ENCODE measurements around the gene GZF1.

GZF1 gene

GRCh38 chr20:23361476-23362391, at the start of gene GZF1:
GZF1 (plus strand) TSS chr20:23362182; CDS start chr20:23364384, 2,202 bp downstream.
- FAIRE-seq = no peak
- peak; percentile 95 for DNase-seq (ENCODE audit: low spot score)

GRCh38 chr20:23313271-23313670, 48.7 kb upstream of the GZF1 start:
- FAIRE-seq (no peak), DNase-seq (ENCODE audit: low spot score) (no peak)

- FAIRE-seq (no peak), DNase-seq (ENCODE audit: low spot score) (no peak)
Measured at GRCh38 chr20:23314699-23315098, 47.3 kb upstream of the GZF1 start.

GRCh38 chr20:23315099-23315498, 46.9 kb upstream of the GZF1 start:
- FAIRE-seq (no peak), DNase-seq (ENCODE audit: low spot score) (no peak)

GRCh38 chr20:23316626-23317025, 45.4 kb upstream of the GZF1 start:
- no peak for FAIRE-seq

GRCh38 chr20:23317081-23317480, 44.9 kb upstream of the GZF1 start:
- FAIRE-seq = no peak

More at GRCh38 chr20:23316626-23317025, 45.4 kb upstream of the GZF1 start:
- DNase-seq (ENCODE audit: low spot score) = no peak

GRCh38 chr20:23318347-23318746, 43.6 kb upstream of the GZF1 start:
- FAIRE-seq (no peak), DNase-seq (ENCODE audit: low spot score) (no peak)

More at GRCh38 chr20:23317081-23317480, 44.9 kb upstream of the GZF1 start:
- DNase-seq (ENCODE audit: low spot score) = no peak

- peak; percentile 4 for DNase-seq (ENCODE audit: low spot score)
- FAIRE-seq = no peak
Measured at GRCh38 chr20:23320317-23320716, 41.7 kb upstream of the GZF1 start.

GRCh38 chr20:23325107-23325506, 36.9 kb upstream of the GZF1 start:
- no peak for DNase-seq (ENCODE audit: low spot score)
- FAIRE-seq = no peak

- DNase-seq (ENCODE audit: low spot score) (no peak), FAIRE-seq (no peak)
Measured at GRCh38 chr20:23326774-23327173, 35.2 kb upstream of the GZF1 start.

- DNase-seq (ENCODE audit: low spot score) (no peak), FAIRE-seq (no peak)
Measured at GRCh38 chr20:23327617-23328333, 34.2 kb upstream of the GZF1 start.

- DNase-seq (ENCODE audit: low spot score) (peak; percentile 26), FAIRE-seq (no peak)
Measured at GRCh38 chr20:23331450-23332350, 30.3 kb upstream of the GZF1 start.

- no peak for DNase-seq (ENCODE audit: low spot score)
- no peak for FAIRE-seq
Measured at GRCh38 chr20:23332467-23332866, 29.5 kb upstream of the GZF1 start.

GRCh38 chr20:23334111-23334510, 27.9 kb upstream of the GZF1 start:
- no peak for DNase-seq (ENCODE audit: low spot score)
- no peak for FAIRE-seq

- FAIRE-seq (no peak), DNase-seq (ENCODE audit: low spot score) (no peak)
Measured at GRCh38 chr20:23335521-23335920, 26.5 kb upstream of the GZF1 start.

- DNase-seq (ENCODE audit: low spot score) (no peak), FAIRE-seq (no peak)
Measured at GRCh38 chr20:23336476-23336875, 25.5 kb upstream of the GZF1 start.

- DNase-seq (ENCODE audit: low spot score) (no peak), FAIRE-seq (no peak)
Measured at GRCh38 chr20:23337312-23337711, 24.7 kb upstream of the GZF1 start.

- no peak for FAIRE-seq
- DNase-seq (ENCODE audit: low spot score) = no peak
Measured at GRCh38 chr20:23339986-23340385, 22.0 kb upstream of the GZF1 start.

GRCh38 chr20:23340524-23340923, 21.5 kb upstream of the GZF1 start:
- DNase-seq (ENCODE audit: low spot score) = peak; percentile 31
- no peak for FAIRE-seq

- no peak for DNase-seq (ENCODE audit: low spot score)
- FAIRE-seq = no peak
Measured at GRCh38 chr20:23341073-23341472, 20.9 kb upstream of the GZF1 start.

GRCh38 chr20:23343590-23343989, 18.4 kb upstream of the GZF1 start:
- no peak for DNase-seq (ENCODE audit: low spot score)
- FAIRE-seq = no peak
